ENCODE measurements around the gene PANX3. TPM values are rescaled to one million over a fixed set of nuclear protein-coding genes. Genes with fewer than 3 reads are reported as not detected.

PANX3 gene
- total and polyA plus RNA-seq, 10 of the 15 experiments (the other 5 are each of a cell fraction or from before 2014, with no cell fraction given): not detected

DNA sequence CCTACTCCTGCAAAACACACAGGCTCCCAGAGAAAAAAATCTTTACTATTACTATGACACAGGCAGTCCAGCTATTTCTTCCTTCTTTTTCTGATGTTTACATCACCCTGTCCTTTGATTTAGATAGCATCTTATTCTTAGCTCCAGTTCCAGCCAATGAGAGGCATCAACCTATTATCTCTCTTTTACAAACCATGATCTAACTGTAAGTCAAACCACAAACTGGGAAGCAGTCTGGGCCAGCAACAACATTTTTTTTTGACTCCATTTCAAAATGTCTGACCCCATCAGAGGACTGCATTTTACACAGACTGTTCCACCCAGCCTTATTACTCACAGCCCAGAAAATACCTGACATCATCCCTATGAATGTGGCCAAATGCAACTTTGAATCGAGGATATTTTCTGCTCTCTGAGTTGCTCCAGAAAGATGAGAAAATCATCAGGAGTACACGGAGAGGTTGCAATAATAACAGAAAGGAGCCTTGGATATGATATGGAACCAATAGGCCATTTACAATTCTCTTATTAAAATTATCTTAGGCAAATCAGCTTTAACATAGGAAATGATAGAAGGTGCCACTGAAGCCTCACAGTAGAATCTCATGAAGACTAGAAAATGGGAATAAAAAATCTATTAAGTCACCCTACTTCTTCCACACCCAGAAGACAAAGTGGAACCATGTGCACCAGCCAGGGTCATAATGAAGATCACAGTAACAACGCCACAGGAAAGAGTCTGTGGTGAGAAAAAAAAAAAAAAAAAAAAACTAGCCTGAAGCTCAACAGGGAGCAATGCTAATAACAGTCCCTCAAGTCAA lies 32.6 kb downstream of the PANX3 start:
- Histone ChIP-seq H2AFZ (ENCODE audit: control insufficient read depth, low read depth, low read length) (no peak overlapping the region), H3K9me3 (replicated peaks; ENCODE audit: control insufficient read depth, insufficient read depth, low read length) (no peaks in the 10 kb centered on the region; the same call in 2 of the 3 replicates), H3K4me3 (no peak overlapping the region), H3K79me2 (ENCODE audit: control insufficient read depth, insufficient read depth, low read length) (no peaks in the 10 kb centered on the region), H3K4me1 (ENCODE audit: control insufficient read depth, insufficient read depth, low read length) (no peaks in the 10 kb centered on the region; the same call in 1 of the 2 replicates), H3K27ac (ENCODE audit: control insufficient read depth, insufficient read depth) (no peak overlapping the region), H3K9ac (ENCODE audit: control insufficient read depth, insufficient read depth, low read length) (no peak overlapping the region), H3K4me2 (ENCODE audit: control insufficient read depth, insufficient read depth) (no peak overlapping the region), H3K36me3 (ENCODE audit: control insufficient read depth in 2 of 2, insufficient read depth in 2 of 2, low read length in 1 of 2) (no peaks in the 10 kb centered on the region; a peak in 2 of 4 replicates), H4K20me1 (ENCODE audit: control insufficient read depth, insufficient read depth) (no peaks in the 10 kb centered on the region), H3K27me3 (replicated peaks in 1 of 2; ENCODE audit: control insufficient read depth in 2 of 2, insufficient read depth in 2 of 2, low read length in 1 of 2) (no peaks in the 10 kb centered on the region)
- ChIA-PET POLR2A (no interaction called here), CTCF (interaction anchor here (0.7 to 7.6 kb wide), 30 partner anchors 9 to 283 kb away, joined by 3 to 52 read pairs (median 4); partner anchors contain the start of genes ESAM and TBRG1), RAD21 (ENCODE audit: unreplicated experiment) (interaction anchor here (1.1 to 1.6 kb wide), 4 partner anchors 120 to 233 kb away, joined by 3 to 5 read pairs (median 3); no protein-coding TSS in a partner anchor), SMC1A (ENCODE audit: uncharacterized antibody, unreplicated experiment) (interaction anchor here (0.6 to 2.0 kb wide), 17 partner anchors 17 to 194 kb away, joined by 3 to 10 read pairs (median 4); partner anchors contain the start of gene TBRG1)
- DNase-seq (ENCODE audit: low read depth, low spot score): no peak
- 27% methylated on average over 2 of the region's 3 CpGs for WGBS (ENCODE audit: insufficient coverage, insufficient replicate concordance, low lambda C conversion rate, missing lambda C conversion rate)
- TF ChIP-seq MYB (IDR thresholded peaks at IDR 0.05; ENCODE audit: borderline replicate concordance, low read depth, low read length) (no peak), ZBTB40 (IDR thresholded peaks at IDR 0.05; ENCODE audit: borderline replicate concordance) (no peak), KDM1A (IDR thresholded peaks at IDR 0.05; ENCODE audit: borderline replicate concordance) (no peak), POLR2AphosphoS5 (IDR thresholded peaks at IDR 0.05; ENCODE audit: low read length) (no peak), ZSCAN29 (IDR thresholded peaks at IDR 0.05) (no peak), HDAC2 (IDR thresholded peaks at IDR 0.05) (no peak), PAX8 (IDR thresholded peaks at IDR 0.05) (no peak), SREBF1 (IDR thresholded peaks at IDR 0.05; ENCODE audit: low read length) (no peak), KLF5 (IDR thresholded peaks at IDR 0.05; ENCODE audit: partially characterized antibody) (no peak), USF1 (IDR thresholded peaks at IDR 0.05; ENCODE audit: borderline replicate concordance, extremely low read length, insufficient read depth, low read depth, low read length) (no peak)
- TF ChIP-seq, protein P1, sequence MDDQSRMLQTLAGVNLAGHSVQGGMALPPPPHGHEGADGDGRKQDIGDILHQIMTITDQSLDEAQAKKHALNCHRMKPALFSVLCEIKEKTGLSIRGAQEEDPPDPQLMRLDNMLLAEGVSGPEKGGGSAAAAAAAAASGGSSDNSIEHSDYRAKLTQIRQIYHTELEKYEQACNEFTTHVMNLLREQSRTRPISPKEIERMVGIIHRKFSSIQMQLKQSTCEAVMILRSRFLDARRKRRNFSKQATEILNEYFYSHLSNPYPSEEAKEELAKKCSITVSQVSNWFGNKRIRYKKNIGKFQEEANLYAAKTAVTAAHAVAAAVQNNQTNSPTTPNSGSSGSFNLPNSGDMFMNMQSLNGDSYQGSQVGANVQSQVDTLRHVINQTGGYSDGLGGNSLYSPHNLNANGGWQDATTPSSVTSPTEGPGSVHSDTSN (IDR thresholded peaks at IDR 0.05; ENCODE audit: insufficient replicate concordance, low read depth, low read length): no peak
- in situ Hi-C loops (cut with MboI): no loop called here
- intact Hi-C loops (cut with micrococcal nuclease; ENCODE audit: unreplicated experiment): loop anchor here (1.0 kb wide), 2 partner anchors 119 to 193 kb away; no protein-coding TSS in a partner anchor
- no peak for FAIRE-seq
- ATAC-seq: no peak
- BruUV-seq (replicated peaks): no TSS peak

All from GM12878 (cell line).